H9 (cell line): ENCODE results near the gene PPP1R7. TPM values are rescaled to one million over a fixed set of nuclear protein-coding genes. Genes with fewer than 3 reads are reported as not detected.

Experiments
- DNase-seq: peaks from one replicate; pipeline ENCODE4 v3.0.0-alpha.2; 2017
- H2AFZ ChIP-seq: one replicate; pipeline ENCODE4 v1.6.1; 2013; ENCODE audit warnings: mild to moderate bottlenecking, low read length, control low read depth, moderate library complexity
- H2AK5ac ChIP-seq: 2 replicates; pipeline ENCODE4 v1.6.1; 2013; ENCODE audit warnings: low read length, control low read depth, mixed read lengths; ENCODE audit not compliant: insufficient read length
- H2BK120ac ChIP-seq: one replicate; pipeline ENCODE4 v1.6.1; 2013; ENCODE audit warnings: low read depth, mild to moderate bottlenecking, low read length, control low read depth, inconsistent platforms; ENCODE audit not compliant: poor library complexity, severe bottlenecking
- H2BK12ac ChIP-seq: 2 replicates; pipeline ENCODE4 v1.6.1; 2013; ENCODE audit warnings: low read length, control low read depth, mixed read lengths, low read depth; ENCODE audit not compliant: insufficient read length
- H2BK15ac ChIP-seq: 2 replicates; pipeline ENCODE4 v1.6.1; 2013; ENCODE audit warnings: low read depth, low read length, control low read depth
- H2BK20ac ChIP-seq: one replicate; pipeline ENCODE4 v1.6.1; 2013; ENCODE audit warnings: low read depth, mild to moderate bottlenecking, low read length, control low read depth, inconsistent platforms; ENCODE audit not compliant: poor library complexity, severe bottlenecking
- H2BK5ac ChIP-seq: 2 replicates; pipeline ENCODE4 v1.6.1; 2013; ENCODE audit warnings: low read length, control low read depth, mixed read lengths; ENCODE audit not compliant: insufficient read length
- H3K14ac ChIP-seq: 2 replicates; pipeline ENCODE4 v1.6.1; 2013; ENCODE audit warnings: low read length, control low read depth; ENCODE audit not compliant: insufficient read depth
- H3K18ac ChIP-seq: 2 replicates; pipeline ENCODE4 v1.6.1; 2013; ENCODE audit warnings: low read depth, mild to moderate bottlenecking, mixed read lengths, low read length, control low read depth; ENCODE audit not compliant: insufficient read length
- H3K23ac ChIP-seq: 2 replicates; pipeline ENCODE4 v1.6.1; 2013; ENCODE audit warnings: low read length, control low read depth, mixed read lengths, low read depth; ENCODE audit not compliant: insufficient read length
- H3K23me2 ChIP-seq: 2 replicates; pipeline ENCODE4 v1.6.1; 2013; ENCODE audit warnings: low read depth, mild to moderate bottlenecking, mixed read lengths, low read length, control low read depth; ENCODE audit not compliant: insufficient read length, poor library complexity, severe bottlenecking
- H3K27ac ChIP-seq: 2 replicates; pipeline ENCODE4 v1.5.1; 2013; ENCODE audit warnings: low read length, control low read depth, mixed read lengths, low read depth; ENCODE audit not compliant: insufficient read length
- H3K27me3 ChIP-seq: 2 replicates; pipeline ENCODE4 v1.6.1; 2013; ENCODE audit warnings: low read length, control low read depth, inconsistent platforms; ENCODE audit not compliant: insufficient read depth
- H3K4ac ChIP-seq: 2 replicates; pipeline ENCODE4 v1.6.1; 2013; ENCODE audit warnings: low read depth, mild to moderate bottlenecking, control low read depth, inconsistent platforms, low read length, moderate library complexity
- H3K4me1 ChIP-seq: 2 replicates; pipeline ENCODE4 v1.6.1; 2013; ENCODE audit warnings: low read length, control low read depth, inconsistent platforms; ENCODE audit not compliant: insufficient read depth
- H3K4me2 ChIP-seq: 2 replicates; pipeline ENCODE4 v1.6.1; 2013; ENCODE audit warnings: low read length, control low read depth, mixed read lengths; ENCODE audit not compliant: insufficient read length, insufficient read depth
- H3K56ac ChIP-seq: 2 replicates; pipeline ENCODE4 v1.6.1; 2013; ENCODE audit warnings: low read depth, mild to moderate bottlenecking, mixed read lengths, low read length, control low read depth; ENCODE audit not compliant: insufficient read length
- H3K79me1 ChIP-seq: 2 replicates; pipeline ENCODE4 v1.6.1; 2013; ENCODE audit warnings: low read depth, mild to moderate bottlenecking, moderate library complexity, low read length, control low read depth, inconsistent platforms; ENCODE audit not compliant: insufficient read depth, poor library complexity, severe bottlenecking
- H3K79me2 ChIP-seq: 2 replicates; pipeline ENCODE4 v1.6.1; 2013; ENCODE audit warnings: low read length, control low read depth, inconsistent platforms; ENCODE audit not compliant: insufficient read depth
- H3K9ac ChIP-seq: 2 replicates; pipeline ENCODE4 v1.6.1; 2013; ENCODE audit warnings: low read length, control low read depth, mixed read lengths; ENCODE audit not compliant: insufficient read length; ENCODE audit errors: extremely low read depth
- H3K9me3 ChIP-seq: one replicate; pipeline ENCODE4 v1.6.1; 2013; ENCODE audit warnings: low read depth, low read length, inconsistent platforms; ENCODE audit not compliant: control insufficient read depth
- H3T11ph ChIP-seq: one replicate; pipeline ENCODE4 v1.6.1; 2013; ENCODE audit warnings: mild to moderate bottlenecking, low read length, control low read depth, inconsistent platforms
- H4K20me1 ChIP-seq: one replicate; pipeline ENCODE4 v1.6.1; 2013; ENCODE audit not compliant: control insufficient read depth, insufficient read length, insufficient read depth
- H4K5ac ChIP-seq: 2 replicates; pipeline ENCODE4 v1.6.1; 2013; ENCODE audit warnings: low read depth, mild to moderate bottlenecking, mixed read lengths, low read length, control low read depth; ENCODE audit not compliant: insufficient read length
- H4K8ac ChIP-seq: replicated peaks from 2 replicates; pipeline ENCODE4 v1.6.1; 2013; ENCODE audit warnings: low read length, control low read depth, mixed read lengths, low read depth; ENCODE audit not compliant: insufficient read length
- H4K91ac ChIP-seq: 2 replicates; pipeline ENCODE4 v1.6.1; 2013; ENCODE audit warnings: low read depth, mild to moderate bottlenecking, moderate library complexity, mixed read lengths, low read length, control low read depth; ENCODE audit not compliant: insufficient read length
- H3K27ac Mint-ChIP-seq, 3 experiments: 2 replicates in 2 of 3; 3 replicates in 1 of 3; pipeline ENCODE4 v1.8.0; 2020 to 2021; ENCODE audit warnings: mixed read lengths in 3 of 3, mild to moderate bottlenecking in 1 of 3, moderate library complexity in 1 of 3
- H3K27me3 Mint-ChIP-seq: 2 replicates; pipeline ENCODE4 v1.8.0; 2021; ENCODE audit warnings: low read depth, mild to moderate bottlenecking, moderate library complexity, mixed read lengths
- H3K36me3 Mint-ChIP-seq, 3 experiments: 2 replicates in 2 of 3; 3 replicates in 1 of 3; pipeline ENCODE4 v1.8.0; 2020 to 2021; ENCODE audit warnings: low read depth in 3 of 3, mixed read lengths in 3 of 3; ENCODE audit not compliant: insufficient read depth in 1 of 3
- H3K4me1 Mint-ChIP-seq, 2 experiments: 2 replicates each; pipeline ENCODE4 v1.8.0; 2020; ENCODE audit warnings: mixed read lengths in 2 of 2
- H3K4me3 Mint-ChIP-seq, 2 experiments: 2 replicates in 1 of 2; 3 replicates in 1 of 2; pipeline ENCODE4 v1.8.0; 2020 to 2021; ENCODE audit warnings: mild to moderate bottlenecking in 2 of 2, mixed read lengths in 2 of 2, moderate library complexity in 1 of 2
- H3K9me3 Mint-ChIP-seq, 2 experiments: 2 replicates in 1 of 2; 3 replicates in 1 of 2; pipeline ENCODE4 v1.8.0; 2020; ENCODE audit warnings: mild to moderate bottlenecking in 2 of 2, mixed read lengths in 2 of 2, moderate library complexity in 1 of 2
- CTCF ChIP-seq: fragments of 200-600 bp; sonication (generic); conservative IDR thresholded peaks from 3 replicates; pipeline ENCODE4 v1.8.0; 2021; ENCODE audit warnings: antibody characterized with exemption, mild to moderate bottlenecking
- WGBS: extraction: QIAGEN DNeasy Blood & Tissue Kit; methylation state at CpG from one replicate; pipeline ENCODE4 v1.1.7; 2013; ENCODE audit warnings: missing lambda C conversion rate, low lambda C conversion rate, mixed read lengths; ENCODE audit not compliant: insufficient read length; ENCODE audit errors: extremely low coverage; 5-methylcytosine and 5-hydroxymethylcytosine counted together
- total RNA-seq: library from RNA; stranded (reverse); gene quantifications from 2 replicates; pipeline ENCODE4 v1.2.1, GENCODE V29; 2021

The PPP1R7 gene
- total RNA-seq, 1 experiment from 2014 or later: 60.2 TPM

- Histone ChIP-seq H3K27ac (no peak overlapping the region), H3K79me1 (no peaks in the 10 kb centered on the region), H3K9ac (no peak overlapping the region), H3K56ac (no peak overlapping the region), H2BK12ac (no peak overlapping the region), H3K14ac (no peak overlapping the region), H3K23me2 (no peaks in the 10 kb centered on the region), H2BK20ac (no peak overlapping the region), H3K4ac (no peak overlapping the region), H2BK120ac (no peak overlapping the region), H4K5ac (no peak overlapping the region), H3K9me3 (no peaks in the 10 kb centered on the region), H2BK5ac (no peak overlapping the region), H3K18ac (no peak overlapping the region), H4K8ac (no peak overlapping the region), H3K23ac (no peak overlapping the region), H3K4me1 (no peaks in the 10 kb centered on the region), H4K91ac (no peak overlapping the region), H3K27me3 (no peaks in the 10 kb centered on the region), H2AK5ac (no peak overlapping the region), H3K79me2 (no peaks in the 10 kb centered on the region), H3K4me2 (no peak overlapping the region), H2BK15ac (no peak overlapping the region), H2AFZ (no peak overlapping the region), H4K20me1 (no peaks in the 10 kb centered on the region), H3T11ph (no peak overlapping the region)
- no peak overlapping the region for H3K4me3 Mint-ChIP-seq
- H3K27me3 Mint-ChIP-seq: no peaks in the 10 kb centered on the region
- H3K4me1 Mint-ChIP-seq: peaks cover 8 to 13% of the 10 kb centered on the region in 2 experiments
- no CpG with 5 or more reads among the region's 14 CpGs for WGBS
- H3K9me3 Mint-ChIP-seq: no peaks in the 10 kb centered on the region
- DNase-seq: no peak
- no peak overlapping the region for H3K27ac Mint-ChIP-seq
- TF ChIP-seq CTCF: no peak
- no peaks in the 10 kb centered on the region for H3K36me3 Mint-ChIP-seq
Measured at GRCh38 chr2:241191081-241191480, 40.8 kb downstream of the PPP1R7 start.
